Measurements from ENCODE around the gene MRNIP.
"Not testable (repeated sequence)": the region's sequence is repeated elsewhere in the genome, so short reads cannot be mapped to it uniquely, and the experiment has no call there.

MRNIP gene

DNA sequence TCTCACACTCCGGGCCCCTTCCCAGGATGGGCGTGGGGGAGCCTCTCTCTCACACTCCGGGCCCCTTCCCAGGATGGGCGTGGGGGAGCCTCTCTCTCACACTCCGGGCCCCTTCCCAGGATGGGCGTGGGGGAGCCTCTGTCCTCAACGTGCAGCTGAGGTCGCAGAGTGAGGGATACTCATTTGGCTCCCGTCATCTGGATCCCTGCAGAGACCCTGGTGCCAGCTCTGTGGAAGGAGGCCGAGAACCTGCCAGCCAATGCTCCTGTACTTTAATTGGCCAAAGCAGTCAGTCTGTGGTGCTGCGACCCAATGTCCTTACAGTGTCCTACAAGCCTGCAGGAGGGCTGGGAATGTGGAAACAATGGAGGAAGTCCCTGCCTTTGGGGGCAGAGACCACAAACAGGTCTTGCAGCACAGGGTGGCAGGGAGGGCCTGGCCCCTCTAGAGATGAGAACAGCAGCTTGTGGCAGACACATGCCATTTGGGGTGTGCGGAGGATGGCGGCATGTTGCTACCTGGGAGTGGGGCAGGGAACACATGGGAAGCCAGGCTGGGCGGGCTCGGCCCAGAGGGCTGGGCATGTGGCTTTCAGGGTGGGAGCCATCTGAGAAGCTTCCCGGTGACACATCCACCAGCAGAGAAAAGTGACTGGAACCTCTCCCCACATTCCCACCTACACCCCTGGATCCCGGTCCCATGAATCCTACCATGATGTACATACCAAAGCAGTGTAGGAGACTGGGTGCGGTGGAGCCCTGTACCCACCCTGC lies 13.6 kb upstream of the MRNIP start:
- no peak for DNase-seq (ENCODE audit: low read depth)
- in situ Hi-C loops (cut with HindIII; ENCODE audit: low sequenced_read_pairs), result no loop called here
- no peak overlapping the region for H3K4me3 ChIP-seq (ENCODE audit: low read depth, low read length)
- TF ChIP-seq, protein P1, sequence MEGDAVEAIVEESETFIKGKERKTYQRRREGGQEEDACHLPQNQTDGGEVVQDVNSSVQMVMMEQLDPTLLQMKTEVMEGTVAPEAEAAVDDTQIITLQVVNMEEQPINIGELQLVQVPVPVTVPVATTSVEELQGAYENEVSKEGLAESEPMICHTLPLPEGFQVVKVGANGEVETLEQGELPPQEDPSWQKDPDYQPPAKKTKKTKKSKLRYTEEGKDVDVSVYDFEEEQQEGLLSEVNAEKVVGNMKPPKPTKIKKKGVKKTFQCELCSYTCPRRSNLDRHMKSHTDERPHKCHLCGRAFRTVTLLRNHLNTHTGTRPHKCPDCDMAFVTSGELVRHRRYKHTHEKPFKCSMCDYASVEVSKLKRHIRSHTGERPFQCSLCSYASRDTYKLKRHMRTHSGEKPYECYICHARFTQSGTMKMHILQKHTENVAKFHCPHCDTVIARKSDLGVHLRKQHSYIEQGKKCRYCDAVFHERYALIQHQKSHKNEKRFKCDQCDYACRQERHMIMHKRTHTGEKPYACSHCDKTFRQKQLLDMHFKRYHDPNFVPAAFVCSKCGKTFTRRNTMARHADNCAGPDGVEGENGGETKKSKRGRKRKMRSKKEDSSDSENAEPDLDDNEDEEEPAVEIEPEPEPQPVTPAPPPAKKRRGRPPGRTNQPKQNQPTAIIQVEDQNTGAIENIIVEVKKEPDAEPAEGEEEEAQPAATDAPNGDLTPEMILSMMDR (IDR thresholded peaks at IDR 0.05; ENCODE audit: low read depth, low read length, missing control alignments), result no peak

DNA sequence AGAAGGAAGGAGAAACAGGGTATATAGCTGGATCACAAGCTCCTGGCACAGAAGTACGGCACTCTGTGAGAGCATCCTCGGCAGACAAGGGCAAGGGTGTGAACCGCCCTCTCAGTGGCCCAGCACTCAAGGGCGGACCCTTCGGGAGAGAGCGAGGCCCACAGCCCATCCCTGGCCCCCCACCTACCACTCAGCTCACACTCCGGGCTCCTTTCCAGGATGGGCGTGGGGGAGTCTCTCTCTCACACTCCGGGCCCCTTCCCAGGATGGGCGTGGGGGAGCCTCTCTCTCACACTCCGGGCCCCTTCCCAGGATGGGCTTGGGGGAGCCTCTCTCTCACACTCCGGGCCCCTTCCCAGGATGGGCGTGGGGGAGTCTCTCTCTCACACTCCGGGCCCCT lies 12.9 kb upstream of the MRNIP start:
- H3K4me3 ChIP-seq (ENCODE audit: low read depth, low read length); in situ Hi-C loops (cut with HindIII; ENCODE audit: low sequenced_read_pairs); DNase-seq (ENCODE audit: low read depth): not testable (repeated sequence)

DNA sequence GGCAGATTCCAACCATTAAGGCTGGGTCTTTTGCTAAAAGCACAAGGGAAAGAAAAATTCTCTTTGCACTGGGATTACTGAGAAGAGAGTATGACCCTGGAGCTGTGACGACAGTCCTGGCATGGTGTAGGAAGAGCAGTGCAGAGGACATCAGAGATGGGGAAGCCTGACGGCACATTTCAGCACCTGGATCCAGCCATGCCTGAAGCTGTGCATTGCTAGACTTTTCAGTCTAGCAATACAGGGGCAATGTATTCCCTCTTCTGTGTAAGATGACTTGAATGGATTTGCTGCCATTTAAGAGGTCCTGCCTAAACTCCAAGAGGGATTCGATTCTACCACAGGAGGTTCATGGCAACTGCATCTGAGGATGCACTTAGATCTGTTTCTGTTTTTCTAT lies 12.3 kb upstream of the MRNIP start:
- no peak overlapping the region for H3K4me3 ChIP-seq (ENCODE audit: low read depth, low read length)
- in situ Hi-C loops (cut with HindIII; ENCODE audit: low sequenced_read_pairs), result no loop called here

DNA sequence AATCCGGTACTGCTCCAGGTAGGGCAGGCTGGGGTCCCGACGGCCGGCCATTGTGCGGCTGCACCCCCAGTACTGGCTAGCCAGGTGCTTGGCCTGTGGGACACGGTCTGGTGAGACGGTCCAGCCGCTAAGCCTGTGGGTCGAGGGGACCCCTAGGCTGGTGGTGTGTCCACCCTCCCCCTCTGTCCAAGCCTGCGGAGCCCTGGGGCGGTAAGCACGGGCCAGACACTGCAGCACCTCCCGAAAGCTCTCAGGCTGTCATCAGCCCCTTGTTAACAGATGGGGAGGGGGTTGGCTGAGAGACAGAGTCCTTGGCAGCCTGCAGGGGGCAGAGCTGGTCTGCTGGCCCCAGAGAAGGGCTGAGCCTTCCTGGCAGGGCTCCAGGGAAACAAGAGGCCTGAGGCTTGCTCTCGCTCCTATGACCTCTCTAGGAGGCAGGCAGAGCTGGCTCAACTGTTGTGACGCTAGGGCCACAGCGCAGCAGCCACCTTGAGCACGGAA lies 11.8 kb upstream of the MRNIP start:
- DNase-seq (ENCODE audit: low read depth), result no peak

More for the DNA sequence above, 12.3 kb upstream of the MRNIP start:
- no peak for DNase-seq (ENCODE audit: low read depth)
- TF ChIP-seq, protein P1 (IDR thresholded peaks at IDR 0.05; ENCODE audit: low read depth, low read length, missing control alignments), result no peak

DNA sequence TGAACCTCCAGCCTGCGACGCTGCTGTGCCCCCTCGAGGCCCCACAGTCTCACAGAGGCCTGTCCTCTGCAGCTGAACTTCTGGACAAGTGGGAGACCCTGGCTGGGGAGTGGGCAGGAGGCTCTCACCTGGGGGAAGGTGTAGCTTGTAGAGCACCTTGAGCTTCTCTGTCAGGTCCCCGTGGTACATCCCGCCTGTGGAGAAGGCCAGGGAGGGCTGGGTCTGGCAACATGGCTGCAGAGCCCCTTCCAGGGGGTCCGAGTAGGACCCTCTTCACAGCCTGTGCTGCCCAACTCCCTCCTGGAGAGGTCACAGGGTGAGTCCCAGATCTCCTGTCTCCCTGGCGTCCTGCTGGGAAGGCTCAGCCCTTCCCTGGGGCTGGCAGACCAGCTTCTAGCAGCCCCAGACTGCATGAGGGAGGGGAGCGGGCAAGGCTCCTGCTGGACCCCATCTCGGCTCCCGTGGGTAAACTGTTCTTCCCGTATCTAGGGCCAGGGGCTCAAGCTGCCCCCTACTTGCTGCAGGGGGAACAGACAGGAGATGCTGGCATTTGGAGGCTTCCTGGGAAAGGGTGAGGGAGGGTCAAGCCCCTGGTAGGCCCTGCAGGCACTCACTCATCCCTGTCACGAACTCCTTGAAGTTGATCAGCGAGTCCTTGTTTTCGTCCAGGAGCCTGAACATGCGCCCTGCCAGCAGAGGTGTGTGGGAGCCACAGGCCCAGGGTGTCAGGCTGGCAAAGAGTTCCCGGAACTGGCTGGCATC lies 11.2 kb upstream of the MRNIP start:
- TF ChIP-seq, protein P1 (IDR thresholded peaks at IDR 0.05; ENCODE audit: low read depth, low read length, missing control alignments), result no peak
- no peak for DNase-seq (ENCODE audit: low read depth)
- in situ Hi-C loops (cut with HindIII; ENCODE audit: low sequenced_read_pairs), result no loop called here
- H3K4me3 ChIP-seq (ENCODE audit: low read depth, low read length), result no peak overlapping the region

More for the DNA sequence above, 11.8 kb upstream of the MRNIP start:
- in situ Hi-C loops (cut with HindIII; ENCODE audit: low sequenced_read_pairs), result no loop called here
- TF ChIP-seq, protein P1 (IDR thresholded peaks at IDR 0.05; ENCODE audit: low read depth, low read length, missing control alignments), result no peak
- no peak overlapping the region for H3K4me3 ChIP-seq (ENCODE audit: low read depth, low read length)

DNA sequence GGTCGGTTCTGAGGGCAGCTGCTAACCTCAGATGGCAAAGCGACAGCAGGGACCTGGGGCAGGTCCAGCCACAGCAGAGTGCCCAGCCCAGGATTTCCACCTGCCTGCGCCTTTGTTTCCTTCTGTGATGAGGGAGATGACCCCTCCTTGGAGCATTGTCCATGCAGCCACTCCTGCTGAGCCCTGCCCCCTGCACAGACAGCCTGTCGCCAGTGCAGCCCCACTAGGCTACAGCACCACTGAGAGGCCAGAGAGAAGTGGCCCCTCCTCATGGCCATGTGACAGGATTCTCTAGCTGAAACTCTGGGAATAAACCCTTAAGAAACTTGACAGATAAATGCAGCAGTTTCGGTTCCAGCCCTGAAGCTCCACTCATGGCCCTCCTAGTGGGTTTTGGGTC lies 10.5 kb upstream of the MRNIP start:
- TF ChIP-seq, protein P1 (IDR thresholded peaks at IDR 0.05; ENCODE audit: low read depth, low read length, missing control alignments), result no peak
- H3K4me3 ChIP-seq (ENCODE audit: low read depth, low read length), result no peak overlapping the region
- no peak for DNase-seq (ENCODE audit: low read depth)
- in situ Hi-C loops (cut with HindIII; ENCODE audit: low sequenced_read_pairs), result no loop called here

DNA sequence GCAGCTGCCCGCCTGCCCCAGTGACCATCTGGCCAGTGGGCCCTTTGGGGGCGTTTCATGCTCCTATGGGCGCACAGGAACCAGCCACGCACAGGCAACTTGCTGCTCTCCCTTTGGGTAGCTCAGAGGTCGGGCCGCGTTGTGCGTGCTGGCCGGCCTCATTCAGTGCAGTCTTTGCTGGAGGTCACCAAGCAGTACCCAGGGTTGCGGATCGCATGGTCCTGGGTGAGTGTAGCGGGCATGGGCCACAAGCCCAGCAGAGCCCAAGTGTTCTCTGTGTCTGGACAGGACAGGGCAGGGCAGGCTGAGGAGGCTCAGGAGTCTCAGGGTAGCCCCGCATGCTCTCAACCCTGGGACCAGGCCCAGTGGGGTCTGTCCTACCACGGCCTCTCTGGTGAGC lies 9.9 kb upstream of the MRNIP start:
- TF ChIP-seq, protein P1 (IDR thresholded peaks at IDR 0.05; ENCODE audit: low read depth, low read length, missing control alignments), result no peak
- DNase-seq (ENCODE audit: low read depth), result no peak
- in situ Hi-C loops (cut with HindIII; ENCODE audit: low sequenced_read_pairs), result no loop called here
- H3K4me3 ChIP-seq (ENCODE audit: low read depth, low read length), result no peak overlapping the region

Measured in astrocyte of the cerebellum (primary cell).